Measurements from ENCODE around the gene DOCK2.

DOCK2 gene

DNA sequence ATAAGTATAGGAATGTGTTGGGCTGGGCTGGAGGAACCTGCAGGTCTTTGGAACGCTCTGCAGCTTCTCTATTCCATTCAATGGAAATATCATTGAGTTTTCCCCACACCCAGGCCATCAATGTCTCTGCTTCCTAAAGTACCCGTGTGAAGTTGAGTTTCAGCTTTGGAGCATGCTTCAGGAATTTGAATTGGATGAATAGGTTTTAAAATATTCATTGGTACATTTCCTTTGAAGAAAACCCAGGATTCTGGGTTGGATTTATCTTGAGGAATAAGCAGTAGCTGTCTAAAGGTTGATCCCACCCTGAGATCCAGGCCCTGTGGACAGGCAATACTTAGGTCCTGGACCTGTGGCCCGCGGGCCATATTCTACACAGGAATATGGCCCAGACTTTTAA is 306.0 kb downstream of the DOCK2 start:
- no peaks in the 10 kb centered on the region for H3K27me3 ChIP-seq (ENCODE audit: insufficient read depth, low read length, poor library complexity)
- H3K9me3 ChIP-seq (ENCODE audit: insufficient read depth, low read length, severe bottlenecking), result no peaks in the 10 kb centered on the region
- DNase-seq, result no peak
- H3K4me2 ChIP-seq (ENCODE audit: insufficient read depth, low read length), result no peak overlapping the region
- TF ChIP-seq, protein P1, sequence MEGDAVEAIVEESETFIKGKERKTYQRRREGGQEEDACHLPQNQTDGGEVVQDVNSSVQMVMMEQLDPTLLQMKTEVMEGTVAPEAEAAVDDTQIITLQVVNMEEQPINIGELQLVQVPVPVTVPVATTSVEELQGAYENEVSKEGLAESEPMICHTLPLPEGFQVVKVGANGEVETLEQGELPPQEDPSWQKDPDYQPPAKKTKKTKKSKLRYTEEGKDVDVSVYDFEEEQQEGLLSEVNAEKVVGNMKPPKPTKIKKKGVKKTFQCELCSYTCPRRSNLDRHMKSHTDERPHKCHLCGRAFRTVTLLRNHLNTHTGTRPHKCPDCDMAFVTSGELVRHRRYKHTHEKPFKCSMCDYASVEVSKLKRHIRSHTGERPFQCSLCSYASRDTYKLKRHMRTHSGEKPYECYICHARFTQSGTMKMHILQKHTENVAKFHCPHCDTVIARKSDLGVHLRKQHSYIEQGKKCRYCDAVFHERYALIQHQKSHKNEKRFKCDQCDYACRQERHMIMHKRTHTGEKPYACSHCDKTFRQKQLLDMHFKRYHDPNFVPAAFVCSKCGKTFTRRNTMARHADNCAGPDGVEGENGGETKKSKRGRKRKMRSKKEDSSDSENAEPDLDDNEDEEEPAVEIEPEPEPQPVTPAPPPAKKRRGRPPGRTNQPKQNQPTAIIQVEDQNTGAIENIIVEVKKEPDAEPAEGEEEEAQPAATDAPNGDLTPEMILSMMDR (IDR thresholded peaks at IDR 0.05; ENCODE audit: borderline replicate concordance, extremely low read depth, low read length, poor library complexity, severe bottlenecking), result no peak
- no peak for TF ChIP-seq EZH2 (IDR thresholded peaks at IDR 0.05; ENCODE audit: borderline replicate concordance, low read depth, low read length, severe bottlenecking)
- H2AFZ ChIP-seq (ENCODE audit: low read depth, low read length), result no peak overlapping the region
- no peaks in the 10 kb centered on the region for H3K4me1 ChIP-seq (ENCODE audit: insufficient read depth, low read length)
- H3K27ac ChIP-seq (ENCODE audit: low read length), result no peak overlapping the region
- H3K4me3 ChIP-seq (ENCODE audit: low read depth in 1 of 2, low read length in 2 of 2), result no peak overlapping the region
- no peaks in the 10 kb centered on the region for H3K79me2 ChIP-seq (ENCODE audit: insufficient read depth, low read length)
- peaks cover 29% of the 10 kb centered on the region for H3K36me3 ChIP-seq (ENCODE audit: insufficient read depth, low read length)
- ATAC-seq (ENCODE audit: insufficient read depth, low read depth), result no peak
- H3K9ac ChIP-seq (ENCODE audit: low read depth, low read length), result no peak overlapping the region
- H4K20me1 ChIP-seq (ENCODE audit: insufficient read depth, low read length), result peaks cover 20% of the 10 kb centered on the region; the same call in 1 of the 2 replicates

DNA sequence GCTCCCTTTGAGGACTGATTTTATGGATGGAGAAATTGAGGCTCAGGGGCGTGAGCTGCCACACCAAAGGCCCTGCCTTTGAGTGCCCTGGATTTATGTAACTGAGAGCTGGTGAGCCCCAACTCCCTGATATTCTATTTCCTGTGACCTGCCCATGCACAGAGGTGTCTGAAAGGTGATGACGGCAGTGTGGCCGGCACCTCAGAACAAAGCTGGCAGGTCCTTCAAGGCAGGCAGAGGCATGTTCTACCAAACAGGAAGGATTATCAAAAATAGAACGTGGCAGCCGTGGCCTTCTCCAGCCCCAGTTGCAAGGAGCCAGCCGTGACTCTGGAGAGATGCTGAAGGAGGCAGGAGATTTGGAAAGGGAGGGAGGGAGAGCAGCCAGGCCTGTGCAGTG is 307.0 kb downstream of the DOCK2 start:
- ATAC-seq (ENCODE audit: insufficient read depth, low read depth) (no peak), DNase-seq (no peak)
- Histone ChIP-seq H3K79me2 (ENCODE audit: insufficient read depth, low read length) (no peaks in the 10 kb centered on the region), H3K27me3 (ENCODE audit: insufficient read depth, low read length, poor library complexity) (no peaks in the 10 kb centered on the region), H3K36me3 (ENCODE audit: insufficient read depth, low read length) (peaks cover 37% of the 10 kb centered on the region), H3K9ac (ENCODE audit: low read depth, low read length) (no peak overlapping the region), H3K4me1 (ENCODE audit: insufficient read depth, low read length) (no peaks in the 10 kb centered on the region), H4K20me1 (ENCODE audit: insufficient read depth, low read length) (peaks cover 20% of the 10 kb centered on the region; the same call in 1 of the 2 replicates), H3K4me2 (ENCODE audit: insufficient read depth, low read length) (no peak overlapping the region), H2AFZ (ENCODE audit: low read depth, low read length) (no peak overlapping the region), H3K4me3 (ENCODE audit: low read depth in 1 of 2, low read length in 2 of 2) (no peak overlapping the region), H3K9me3 (ENCODE audit: insufficient read depth, low read length, severe bottlenecking) (no peaks in the 10 kb centered on the region), H3K27ac (ENCODE audit: low read length) (no peak overlapping the region)
- no peak for TF ChIP-seq EZH2 (IDR thresholded peaks at IDR 0.05; ENCODE audit: borderline replicate concordance, low read depth, low read length, severe bottlenecking)
- TF ChIP-seq, protein P1 (IDR thresholded peaks at IDR 0.05; ENCODE audit: borderline replicate concordance, extremely low read depth, low read length, poor library complexity, severe bottlenecking), result no peak

DNA sequence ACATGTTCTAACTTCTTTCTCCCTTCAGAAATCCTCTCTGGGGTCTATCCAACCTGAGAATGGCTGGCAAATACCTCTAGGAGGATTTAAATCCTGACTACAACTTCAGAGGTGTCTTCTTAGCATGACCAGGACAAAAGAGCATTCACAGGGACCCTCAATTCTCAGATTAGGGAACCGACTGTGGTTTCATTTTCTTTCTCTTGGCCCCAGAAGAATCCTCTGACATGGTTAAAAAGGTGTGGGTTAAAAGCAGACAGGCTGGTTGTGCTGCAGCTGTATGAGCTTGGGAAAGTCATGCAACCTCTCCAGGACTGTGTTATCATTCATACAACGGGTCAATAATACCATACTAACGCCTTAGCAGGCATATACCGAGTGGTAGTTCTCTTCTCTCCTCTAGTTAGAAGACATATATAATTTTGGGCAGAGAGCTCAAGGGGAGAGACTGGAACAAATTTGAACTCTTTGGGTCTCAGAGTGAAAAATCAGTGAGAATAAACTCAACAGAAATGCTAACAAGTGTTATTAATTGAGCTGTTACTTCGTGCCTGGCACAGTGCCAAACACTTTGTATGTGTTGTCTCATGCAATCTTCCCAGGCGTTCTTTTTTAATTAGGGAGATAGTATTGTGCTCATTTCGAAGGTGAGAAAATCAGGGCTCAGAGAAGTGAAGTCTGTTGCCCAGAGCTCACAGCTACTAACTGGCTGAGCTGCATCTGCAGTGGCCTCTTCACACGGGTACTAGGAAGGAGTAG is 308.0 kb downstream of the DOCK2 start:
- Histone ChIP-seq H3K36me3 (ENCODE audit: insufficient read depth, low read length) (peaks cover 43% of the 10 kb centered on the region), H3K4me2 (ENCODE audit: insufficient read depth, low read length) (no peak overlapping the region), H3K79me2 (ENCODE audit: insufficient read depth, low read length) (no peaks in the 10 kb centered on the region), H3K27me3 (ENCODE audit: insufficient read depth, low read length, poor library complexity) (no peaks in the 10 kb centered on the region), H3K9ac (ENCODE audit: low read depth, low read length) (no peak overlapping the region), H3K27ac (ENCODE audit: low read length) (no peak overlapping the region), H3K4me1 (ENCODE audit: insufficient read depth, low read length) (no peaks in the 10 kb centered on the region), H3K4me3 (ENCODE audit: low read depth in 1 of 2, low read length in 2 of 2) (no peak overlapping the region), H2AFZ (ENCODE audit: low read depth, low read length) (no peak overlapping the region), H3K9me3 (ENCODE audit: insufficient read depth, low read length, severe bottlenecking) (no peaks in the 10 kb centered on the region), H4K20me1 (ENCODE audit: insufficient read depth, low read length) (peaks cover 22% of the 10 kb centered on the region; the same call in 1 of the 2 replicates)
- TF ChIP-seq EZH2 (IDR thresholded peaks at IDR 0.05; ENCODE audit: borderline replicate concordance, low read depth, low read length, severe bottlenecking), result no peak
- TF ChIP-seq, protein P1 (IDR thresholded peaks at IDR 0.05; ENCODE audit: borderline replicate concordance, extremely low read depth, low read length, poor library complexity, severe bottlenecking), result no peak
- ATAC-seq (ENCODE audit: insufficient read depth, low read depth), result 0 out of 3 replicates have a peak, but pooled peaks have one; percentile 35
- DNase-seq, result no peak
